ENCODE data around the gene MARK4. TPM values are rescaled to one million over a fixed set of nuclear protein-coding genes. Genes with fewer than 3 reads are reported as not detected.

Gene MARK4
- total and polyA plus RNA-seq, 8 donors: 8.8 to 120 (median 18.4) TPM

- Histone ChIP-seq H3K4me1 (peaks cover 31 to 47% (median 45%) of the 10 kb centered on the region in 4 donors), H3K4me3 (no peak overlapping the region), H3K27ac (no peak overlapping the region), H3K27me3 (no peaks in the 10 kb centered on the region), H3K36me3 (no peaks in the 10 kb centered on the region), H3K9me3 (no peaks in the 10 kb centered on the region)
- intact Hi-C loops (cut with DNase I; ENCODE audit: low total_unique reads): no loop called here
- TF ChIP-seq POLR2A (IDR thresholded peaks at IDR 0.05) (no peak), EP300 (IDR thresholded peaks at IDR 0.05) (no peak), CTCF (IDR thresholded peaks at IDR 0.05) (no peak), POLR2AphosphoS5 (IDR thresholded peaks at IDR 0.05) (no peak)
- WGBS, 5 donors: 57 to 63% (median 60%) methylated on average over 11 of the region's 11 CpGs
- no peak for DNase-seq
Observed at GRCh38 chr19:45249261-45250033, 1.6 kb upstream of the MARK4 start.

- no peaks in the 10 kb centered on the region for H3K27me3 ChIP-seq
Observed at GRCh38 chr19:45250216-45250831, 747 bp upstream of the MARK4 start.

GRCh38 chr19:45251452-45252354 is 632 bp downstream of the MARK4 start:
- H3K9me3 ChIP-seq: no peaks in the 10 kb centered on the region
- peak overlapping the region; percentile 14 to 92 (median 84) for H3K27ac ChIP-seq
- H3K4me1 ChIP-seq: peaks cover 31 to 53% (median 47%) of the 10 kb centered on the region in 4 donors
- TF ChIP-seq EP300 (IDR thresholded peaks at IDR 0.05) (no peak), POLR2AphosphoS5 (IDR thresholded peaks at IDR 0.05) (no peak), POLR2A (IDR thresholded peaks at IDR 0.05) (no peak), CTCF (IDR thresholded peaks at IDR 0.05) (no peak)
- 1 to 2% (median 1%) methylated on average over 24 to 53 of the region's 57 CpGs for WGBS, 5 donors
- H3K4me3 ChIP-seq: peak overlapping the region; percentile 87 to 96 (median 94)
- H3K27me3 ChIP-seq: no peaks in the 10 kb centered on the region
- peak in 1 of 2 donors; percentile 64 for DNase-seq
- intact Hi-C loops (cut with DNase I; ENCODE audit: low total_unique reads): no loop called here
- no peaks in the 10 kb centered on the region for H3K36me3 ChIP-seq

More at GRCh38 chr19:45250216-45250831, 747 bp upstream of the MARK4 start:
- no peak for DNase-seq
- no peak for TF ChIP-seq POLR2AphosphoS5 (IDR thresholded peaks at IDR 0.05)
- TF ChIP-seq EP300 (IDR thresholded peaks at IDR 0.05): no peak
- TF ChIP-seq POLR2A (IDR thresholded peaks at IDR 0.05): no peak
- no peak for TF ChIP-seq CTCF (IDR thresholded peaks at IDR 0.05)
- H3K9me3 ChIP-seq: no peaks in the 10 kb centered on the region
- no peaks in the 10 kb centered on the region for H3K36me3 ChIP-seq
- WGBS, 5 donors: 28 to 36% (median 34%) methylated on average over 11 to 14 of the region's 14 CpGs
- intact Hi-C loops (cut with DNase I; ENCODE audit: low total_unique reads): no loop called here
- peak overlapping the region in 4 of 5 donors; percentile 74 to 92 (median 86) for H3K27ac ChIP-seq
- H3K4me3 ChIP-seq: peak overlapping the region; percentile 87 to 96 (median 94)
- H3K4me1 ChIP-seq: peaks cover 31 to 53% (median 47%) of the 10 kb centered on the region in 4 donors
